ENCODE measurements around the gene OLAH. TPM values are rescaled to one million over a fixed set of nuclear protein-coding genes. Genes with fewer than 3 reads are reported as not detected.

The OLAH gene
- total RNA-seq, 1 donor from 2014 or later: 0.59 TPM

DNA sequence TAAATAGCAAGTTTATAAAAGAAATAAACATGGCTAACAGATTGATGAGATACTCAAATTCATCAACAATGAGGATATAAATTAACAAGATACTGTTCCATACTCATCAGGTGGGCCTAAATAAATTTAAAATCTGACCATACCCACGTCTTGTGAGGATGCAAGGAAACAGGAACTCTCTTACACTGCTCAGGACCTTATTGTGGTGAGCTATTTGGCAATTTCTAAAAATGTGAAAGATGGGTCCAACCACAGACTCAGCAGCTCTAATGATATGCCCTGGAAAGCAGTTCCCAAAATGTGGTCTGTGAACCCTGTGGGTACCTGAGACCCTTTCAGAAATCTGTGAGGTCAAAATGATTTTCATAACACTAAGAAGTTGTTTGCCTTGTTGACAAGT is 74.9 kb downstream of the OLAH start:
- Mint-ChIP-seq H3K27me3 (ENCODE audit: unreplicated experiment) (no peaks in the 10 kb centered on the region), H3K36me3 (ENCODE audit: unreplicated experiment) (peaks cover 20% of the 10 kb centered on the region), H3K4me3 (ENCODE audit: unreplicated experiment) (no peak overlapping the region), H3K4me1 (ENCODE audit: unreplicated experiment) (no peaks in the 10 kb centered on the region), H3K27ac (ENCODE audit: unreplicated experiment) (no peak overlapping the region), H3K9me3 (ENCODE audit: unreplicated experiment) (no peaks in the 10 kb centered on the region)
- TF ChIP-seq, protein P1, sequence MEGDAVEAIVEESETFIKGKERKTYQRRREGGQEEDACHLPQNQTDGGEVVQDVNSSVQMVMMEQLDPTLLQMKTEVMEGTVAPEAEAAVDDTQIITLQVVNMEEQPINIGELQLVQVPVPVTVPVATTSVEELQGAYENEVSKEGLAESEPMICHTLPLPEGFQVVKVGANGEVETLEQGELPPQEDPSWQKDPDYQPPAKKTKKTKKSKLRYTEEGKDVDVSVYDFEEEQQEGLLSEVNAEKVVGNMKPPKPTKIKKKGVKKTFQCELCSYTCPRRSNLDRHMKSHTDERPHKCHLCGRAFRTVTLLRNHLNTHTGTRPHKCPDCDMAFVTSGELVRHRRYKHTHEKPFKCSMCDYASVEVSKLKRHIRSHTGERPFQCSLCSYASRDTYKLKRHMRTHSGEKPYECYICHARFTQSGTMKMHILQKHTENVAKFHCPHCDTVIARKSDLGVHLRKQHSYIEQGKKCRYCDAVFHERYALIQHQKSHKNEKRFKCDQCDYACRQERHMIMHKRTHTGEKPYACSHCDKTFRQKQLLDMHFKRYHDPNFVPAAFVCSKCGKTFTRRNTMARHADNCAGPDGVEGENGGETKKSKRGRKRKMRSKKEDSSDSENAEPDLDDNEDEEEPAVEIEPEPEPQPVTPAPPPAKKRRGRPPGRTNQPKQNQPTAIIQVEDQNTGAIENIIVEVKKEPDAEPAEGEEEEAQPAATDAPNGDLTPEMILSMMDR (IDR thresholded peaks at IDR 0.05): no peak
- no peak for DNase-seq (ENCODE audit: extremely low spot score, unreplicated experiment)

DNA sequence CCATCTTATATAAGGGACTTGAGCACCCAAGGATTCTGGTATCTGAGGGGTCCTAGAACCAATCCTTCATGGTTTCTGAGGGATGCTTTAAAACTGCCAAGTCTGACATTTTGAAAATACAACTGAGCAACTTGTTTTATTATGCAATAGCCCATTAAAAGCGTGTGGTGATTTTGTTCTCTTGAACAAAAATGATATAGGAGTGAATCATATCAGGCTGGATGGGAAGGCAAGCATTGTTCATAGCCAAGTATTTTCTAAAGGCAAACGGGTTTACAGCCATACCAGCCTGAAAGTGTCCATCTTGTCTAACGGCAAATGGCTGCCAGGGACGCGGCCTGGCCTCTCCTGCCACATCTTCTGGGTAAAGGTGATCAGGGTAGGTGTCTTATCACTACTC is 76.8 kb downstream of the OLAH start:
- Mint-ChIP-seq H3K27ac (ENCODE audit: unreplicated experiment) (no peak overlapping the region), H3K36me3 (ENCODE audit: unreplicated experiment) (peaks cover 22% of the 10 kb centered on the region), H3K4me1 (ENCODE audit: unreplicated experiment) (no peaks in the 10 kb centered on the region), H3K4me3 (ENCODE audit: unreplicated experiment) (no peak overlapping the region), H3K9me3 (ENCODE audit: unreplicated experiment) (no peaks in the 10 kb centered on the region), H3K27me3 (ENCODE audit: unreplicated experiment) (no peaks in the 10 kb centered on the region)
- no peak for DNase-seq (ENCODE audit: extremely low spot score, unreplicated experiment)
- TF ChIP-seq, protein P1 (IDR thresholded peaks at IDR 0.05): no peak

DNA sequence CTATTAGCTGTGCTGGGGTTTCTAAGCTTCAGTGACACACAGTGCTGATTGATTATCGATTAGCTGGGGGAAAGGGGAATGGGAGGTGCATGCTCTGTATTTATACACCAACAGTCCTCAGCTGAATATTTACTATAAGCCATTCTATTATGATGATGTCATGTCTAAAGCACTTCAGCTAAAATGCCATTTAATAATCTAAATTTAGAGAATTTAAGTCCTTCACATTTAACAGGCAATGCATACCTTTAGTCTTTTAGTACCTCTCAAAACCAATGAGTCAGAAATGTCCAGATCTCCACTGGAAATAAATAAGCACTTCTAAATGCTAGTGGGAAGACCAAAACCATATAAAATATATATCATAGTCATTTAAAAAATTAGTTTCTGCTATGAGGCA is 78.0 kb downstream of the OLAH start:
- TF ChIP-seq, protein P1 (IDR thresholded peaks at IDR 0.05): no peak
- no peak for DNase-seq (ENCODE audit: extremely low spot score, unreplicated experiment)
- Mint-ChIP-seq H3K27me3 (ENCODE audit: unreplicated experiment) (no peaks in the 10 kb centered on the region), H3K4me1 (ENCODE audit: unreplicated experiment) (no peaks in the 10 kb centered on the region), H3K27ac (ENCODE audit: unreplicated experiment) (no peak overlapping the region), H3K36me3 (ENCODE audit: unreplicated experiment) (peaks cover 22% of the 10 kb centered on the region), H3K9me3 (ENCODE audit: unreplicated experiment) (no peaks in the 10 kb centered on the region), H3K4me3 (ENCODE audit: unreplicated experiment) (no peak overlapping the region)

DNA sequence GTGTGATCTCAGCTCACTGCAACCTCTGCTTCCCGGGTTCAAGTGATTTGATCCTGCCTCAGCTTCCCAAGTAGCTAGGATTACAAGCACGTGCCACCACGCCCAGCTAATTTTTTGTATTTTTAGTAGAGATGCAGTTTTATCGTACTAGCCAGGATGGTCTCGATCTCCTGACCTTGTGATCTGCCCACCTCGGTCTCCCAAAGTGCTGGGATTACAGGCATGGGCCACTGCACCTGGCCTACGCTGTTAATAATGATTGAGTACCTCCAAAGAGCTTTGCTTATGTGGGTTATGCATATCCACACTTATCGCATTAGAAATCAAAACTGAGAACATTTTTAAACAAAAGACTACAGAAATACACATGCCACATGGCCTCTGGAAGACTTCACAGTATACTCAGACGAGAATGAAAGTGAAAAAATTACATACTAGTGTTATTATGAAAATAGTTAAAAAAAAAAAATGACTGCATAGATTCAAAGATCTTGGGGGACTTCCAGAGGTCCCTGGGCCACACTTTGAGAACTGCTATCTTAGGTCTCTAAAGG is 78.8 kb downstream of the OLAH start:
- no peak overlapping the region for H3K27ac Mint-ChIP-seq (ENCODE audit: unreplicated experiment)
- H3K36me3 Mint-ChIP-seq (ENCODE audit: unreplicated experiment): peaks cover 22% of the 10 kb centered on the region
- H3K27me3 Mint-ChIP-seq (ENCODE audit: unreplicated experiment): no peaks in the 10 kb centered on the region
- H3K4me3 Mint-ChIP-seq (ENCODE audit: unreplicated experiment): no peak overlapping the region
- H3K4me1 Mint-ChIP-seq (ENCODE audit: unreplicated experiment): no peaks in the 10 kb centered on the region
- H3K9me3 Mint-ChIP-seq (ENCODE audit: unreplicated experiment): no peaks in the 10 kb centered on the region
- DNase-seq (ENCODE audit: extremely low spot score, unreplicated experiment): no peak
- TF ChIP-seq, protein P1 (IDR thresholded peaks at IDR 0.05): no peak

Other genes with a start within 250 kb of the OLAH start
- 1.0 and 2.9 TPM in 2 replicates for gene CDNF, start 205.9 kb upstream of the OLAH start, total RNA-seq
- gene HSPA14, start 205.6 kb upstream of the OLAH start, total RNA-seq: 9.5 and 9.9 TPM in 2 replicates
- 13.6 and 13.8 TPM in 2 replicates for gene MSANTD7, start 205.6 kb upstream of the OLAH start, total RNA-seq
- gene SUV39H2, start 165.1 kb upstream of the OLAH start, total RNA-seq: 8.2 and 9.8 TPM in 2 replicates
- gene DCLRE1C, start 89.8 kb upstream of the OLAH start, total RNA-seq: 9.3 and 9.7 TPM in 2 replicates
- gene MEIG1, start 84.6 kb upstream of the OLAH start, total RNA-seq: 1.0 TPM in 1 of 2 replicates, not detected in the other
- 0.73 and 0.86 TPM in 2 replicates for gene ACBD7, start 44.8 kb downstream of the OLAH start, total RNA-seq
- 13.7 and 17.9 TPM in 2 replicates for gene RPP38, start 53.4 kb downstream of the OLAH start, total RNA-seq
- gene NMT2, start 124.8 kb downstream of the OLAH start, total RNA-seq: 15.0 and 17.4 TPM in 2 replicates

Data from osteocyte (in vitro differentiated cells).